Liver (tissue), 9 donors: ENCODE results near the gene RNASE13. TPM values are rescaled to one million over a fixed set of nuclear protein-coding genes. Genes with fewer than 3 reads are reported as not detected.

Experiments used
- DNase-seq: peaks from one replicate; pipeline ENCODE4 v3.0.0-alpha.2; 2017; ENCODE audit warnings: low spot score
- H3K27ac ChIP-seq, 2 donors: one replicate each; pipeline ENCODE4 v1.7.0; 2013; ENCODE audit warnings: inconsistent platforms in 2 of 2, low read length in 2 of 2, control low read depth in 1 of 2, low read depth in 1 of 2, mild to moderate bottlenecking in 1 of 2
- H3K27me3 ChIP-seq, 4 donors: one replicate each; pipeline versions ENCODE4 v1.6.1 to v1.7.0; 2013; ENCODE audit warnings: low read length in 3 of 4, inconsistent platforms in 1 of 4, mild to moderate bottlenecking in 1 of 4, moderate library complexity in 1 of 4; ENCODE audit not compliant: control insufficient read depth in 4 of 4, insufficient read depth in 4 of 4
- H3K36me3 ChIP-seq, 4 donors: one replicate each; pipeline versions ENCODE4 v1.6.1 to v1.7.0; 2013; ENCODE audit warnings: low read length in 3 of 4, mild to moderate bottlenecking in 3 of 4, low read depth in 1 of 4, moderate library complexity in 1 of 4; ENCODE audit not compliant: control insufficient read depth in 4 of 4, insufficient read depth in 3 of 4
- H3K4me1 ChIP-seq, 4 donors: one replicate each; pipeline versions ENCODE4 v1.6.1 to v1.7.0; 2013; ENCODE audit warnings: low read length in 3 of 4, mild to moderate bottlenecking in 3 of 4, moderate library complexity in 1 of 4; ENCODE audit not compliant: control insufficient read depth in 4 of 4, insufficient read depth in 4 of 4
- H3K4me3 ChIP-seq, 3 donors: one replicate each; pipeline versions ENCODE4 v1.6.1 to v1.7.0; 2013; ENCODE audit warnings: low read length in 3 of 3, control low read depth in 1 of 3, low read depth in 1 of 3, mild to moderate bottlenecking in 1 of 3
- H3K9ac ChIP-seq, 2 donors: one replicate each; pipeline ENCODE4 v1.7.0; 2013; ENCODE audit warnings: low read length in 2 of 2, mild to moderate bottlenecking in 2 of 2, moderate library complexity in 2 of 2, control low read depth in 1 of 2, low read depth in 1 of 2
- H3K9me3 ChIP-seq, 4 donors: one replicate each; pipeline versions ENCODE4 v1.6.1 to v1.7.0; 2013; ENCODE audit warnings: low read length in 3 of 4; ENCODE audit not compliant: control insufficient read depth in 4 of 4
- CTCF ChIP-seq: fragments of 150-350 bp; IDR thresholded peaks from 2 replicates; pipeline ENCODE4 v1.5.1; 2017; ENCODE audit warnings: improper control_type of control experiment, low read depth, low read length; ENCODE audit not compliant: missing input control
- EGR1 ChIP-seq, 2 donors: IDR thresholded peaks; 2 replicates each; pipeline ENCODE4 v1.6.1; 2016 to 2018; ENCODE audit warnings: antibody characterized with exemption in 2 of 2, low read depth in 2 of 2
- FOXA1 ChIP-seq: IDR thresholded peaks from 2 replicates; pipeline ENCODE4 v1.6.1; 2016; ENCODE audit warnings: antibody characterized with exemption
- FOXA2 ChIP-seq: IDR thresholded peaks from 2 replicates; pipeline ENCODE4 v1.6.1; 2016; ENCODE audit warnings: antibody characterized with exemption
- GABPA ChIP-seq, 2 donors: IDR thresholded peaks in 1 of 2; conservative IDR thresholded peaks in 1 of 2; 2 replicates each; pipeline ENCODE4 v1.6.1; 2016; ENCODE audit warnings: antibody characterized with exemption in 2 of 2, mild to moderate bottlenecking in 1 of 2, moderate library complexity in 1 of 2
- HNF4A ChIP-seq, 2 donors: conservative IDR thresholded peaks; 2 replicates each; pipeline ENCODE4 v1.6.1; 2016; ENCODE audit warnings: antibody characterized with exemption in 2 of 2, mild to moderate bottlenecking in 2 of 2
- HNF4G ChIP-seq: IDR thresholded peaks from 2 replicates; pipeline ENCODE4 v1.6.1; 2016; ENCODE audit warnings: antibody characterized with exemption
- JUND ChIP-seq, 2 donors: IDR thresholded peaks; 2 replicates each; pipeline ENCODE4 v1.6.1; 2016; ENCODE audit warnings: antibody characterized with exemption in 2 of 2
- MAX ChIP-seq: IDR thresholded peaks from 2 replicates; pipeline ENCODE4 v1.6.1; 2016; ENCODE audit warnings: antibody characterized with exemption
- NR2F2 ChIP-seq: IDR thresholded peaks from 2 replicates; pipeline ENCODE4 v1.6.1; 2016; ENCODE audit warnings: antibody characterized with exemption
- RAD21 ChIP-seq, 2 donors: IDR thresholded peaks; 2 replicates each; pipeline ENCODE4 v1.6.1; 2016; ENCODE audit warnings: antibody characterized with exemption in 2 of 2, mild to moderate bottlenecking in 2 of 2
- RXRA ChIP-seq, 2 donors: IDR thresholded peaks; 2 replicates each; pipeline ENCODE4 v1.6.1; 2017 to 2018; ENCODE audit warnings: antibody characterized with exemption in 2 of 2, mild to moderate bottlenecking in 1 of 2
- SP1 ChIP-seq: IDR thresholded peaks from 2 replicates; pipeline ENCODE4 v1.6.1; 2018; ENCODE audit warnings: antibody characterized with exemption, mild to moderate bottlenecking
- TAF1 ChIP-seq: conservative IDR thresholded peaks from 2 replicates; pipeline ENCODE4 v1.6.1; 2016; ENCODE audit warnings: antibody characterized with exemption, mild to moderate bottlenecking
- YY1 ChIP-seq: IDR thresholded peaks from 2 replicates; pipeline ENCODE4 v1.6.1; 2016; ENCODE audit warnings: antibody characterized with exemption, mild to moderate bottlenecking
- ZBTB33 ChIP-seq: IDR thresholded peaks from 2 replicates; pipeline ENCODE4 v1.6.1; 2016; ENCODE audit warnings: antibody characterized with exemption
- WGBS: extraction: QIAGEN DNeasy Blood & Tissue Kit; methylation state at CpG from one replicate; pipeline ENCODE4 v1.1.7; 2013; 5-methylcytosine and 5-hydroxymethylcytosine counted together
- polyA plus RNA-seq, 2 donors: library from polyadenylated mRNA; stranded (reverse) in 1 of 2; unstranded in 1 of 2; fragments of 200-250 nt in 1 of 2; fragments of >200 nt in 1 of 2; fragmentation: Nextera tagmentation in 1 of 2; extraction: Ambion mirVana in 1 of 2; gene quantifications; one replicate each; pipeline versions ENCODE4 v1.2.1 to v1.2.3, GENCODE V29; 2013 to 2015
- total RNA-seq, 2 donors: library from RNA; depleted of rRNA; stranded (reverse); fragments of >200 nt; gene quantifications; one replicate each; pipeline ENCODE4 v1.2.3, GENCODE V29; 2014
- TF ChIP-seq, protein P1 (sequence below): IDR thresholded peaks from 2 replicates; pipeline ENCODE4 v1.6.1; 2016; ENCODE audit warnings: antibody characterized with exemption, mild to moderate bottlenecking
- TF ChIP-seq, protein P2 (sequence below): IDR thresholded peaks from 2 replicates; pipeline ENCODE4 v1.6.1; 2016; ENCODE audit warnings: antibody characterized with exemption
- donor health status: healthy.
- donor health status: healthy.
- donor health status: healthy.
- donor health status: healthy.
- donor health status: healthy.

RNASE13 gene
- total and polyA plus RNA-seq, 4 donors = 0.05 to 0.08 TPM; not detected in 2

- TF ChIP-seq, protein P1, sequence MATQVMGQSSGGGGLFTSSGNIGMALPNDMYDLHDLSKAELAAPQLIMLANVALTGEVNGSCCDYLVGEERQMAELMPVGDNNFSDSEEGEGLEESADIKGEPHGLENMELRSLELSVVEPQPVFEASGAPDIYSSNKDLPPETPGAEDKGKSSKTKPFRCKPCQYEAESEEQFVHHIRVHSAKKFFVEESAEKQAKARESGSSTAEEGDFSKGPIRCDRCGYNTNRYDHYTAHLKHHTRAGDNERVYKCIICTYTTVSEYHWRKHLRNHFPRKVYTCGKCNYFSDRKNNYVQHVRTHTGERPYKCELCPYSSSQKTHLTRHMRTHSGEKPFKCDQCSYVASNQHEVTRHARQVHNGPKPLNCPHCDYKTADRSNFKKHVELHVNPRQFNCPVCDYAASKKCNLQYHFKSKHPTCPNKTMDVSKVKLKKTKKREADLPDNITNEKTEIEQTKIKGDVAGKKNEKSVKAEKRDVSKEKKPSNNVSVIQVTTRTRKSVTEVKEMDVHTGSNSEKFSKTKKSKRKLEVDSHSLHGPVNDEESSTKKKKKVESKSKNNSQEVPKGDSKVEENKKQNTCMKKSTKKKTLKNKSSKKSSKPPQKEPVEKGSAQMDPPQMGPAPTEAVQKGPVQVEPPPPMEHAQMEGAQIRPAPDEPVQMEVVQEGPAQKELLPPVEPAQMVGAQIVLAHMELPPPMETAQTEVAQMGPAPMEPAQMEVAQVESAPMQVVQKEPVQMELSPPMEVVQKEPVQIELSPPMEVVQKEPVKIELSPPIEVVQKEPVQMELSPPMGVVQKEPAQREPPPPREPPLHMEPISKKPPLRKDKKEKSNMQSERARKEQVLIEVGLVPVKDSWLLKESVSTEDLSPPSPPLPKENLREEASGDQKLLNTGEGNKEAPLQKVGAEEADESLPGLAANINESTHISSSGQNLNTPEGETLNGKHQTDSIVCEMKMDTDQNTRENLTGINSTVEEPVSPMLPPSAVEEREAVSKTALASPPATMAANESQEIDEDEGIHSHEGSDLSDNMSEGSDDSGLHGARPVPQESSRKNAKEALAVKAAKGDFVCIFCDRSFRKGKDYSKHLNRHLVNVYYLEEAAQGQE = no peak
- TF ChIP-seq SP1 = peak; percentile 40
- no peak for DNase-seq
- peak overlapping the region; percentile 72 to 84 for H3K27ac ChIP-seq
- 31% methylated on average over 4 of the region's 4 CpGs for WGBS
- no peaks in the 10 kb centered on the region for H3K27me3 ChIP-seq
- H3K9me3 ChIP-seq = no peaks in the 10 kb centered on the region
- H3K36me3 ChIP-seq = no peaks in the 10 kb centered on the region
- H3K4me3 ChIP-seq = peak overlapping the region in 1 of 3 donors; percentile 28
- H3K4me1 ChIP-seq = peaks cover 18 to 52% (median 37%) of the 10 kb centered on the region in 4 donors
- peak overlapping the region in 1 of 2 donors; percentile 55 for H3K9ac ChIP-seq
These were observed 20.1 kb upstream of the RNASE13 start for GRCh38 chr14:21054768-21055145.

DNA sequence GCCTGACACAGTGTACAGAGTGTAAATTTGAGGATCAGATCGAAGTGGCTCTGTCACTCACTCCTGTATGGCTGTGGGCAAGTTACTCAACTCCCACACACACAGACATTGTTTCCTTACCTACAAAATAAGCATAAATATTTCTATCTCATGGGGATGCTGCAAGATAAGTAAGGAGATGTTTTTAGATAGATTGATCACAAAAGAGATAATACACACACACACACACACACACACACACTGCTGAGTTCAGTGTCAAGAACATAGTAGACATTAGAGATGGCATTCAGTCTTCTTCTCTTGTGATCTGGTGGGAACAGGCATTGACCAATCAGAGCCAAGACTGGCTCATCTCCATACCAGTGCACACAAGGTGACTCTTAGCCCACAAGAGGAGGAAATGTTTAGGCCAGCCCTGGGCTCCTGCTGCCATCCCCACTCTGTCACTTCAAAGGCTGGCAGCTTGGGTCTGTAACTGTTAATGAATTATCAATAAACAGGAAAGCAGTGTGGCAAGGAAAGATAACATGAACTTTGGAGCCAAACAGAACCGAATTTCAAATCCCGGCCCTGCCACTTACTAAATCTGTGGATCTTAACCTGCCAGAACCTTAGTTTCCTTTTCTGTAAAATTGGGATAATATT lies 19.6 kb upstream of the RNASE13 start:
- Histone ChIP-seq H3K4me1 (peaks cover 18 to 55% (median 37%) of the 10 kb centered on the region in 4 donors), H3K9me3 (no peaks in the 10 kb centered on the region), H3K4me3 (peak overlapping the region in 1 of 3 donors; percentile 28), H3K36me3 (no peaks in the 10 kb centered on the region), H3K27me3 (no peaks in the 10 kb centered on the region), H3K9ac (peak overlapping the region in 1 of 2 donors; percentile 55), H3K27ac (peak overlapping the region; percentile 72 to 84)
- 21% methylated on average over 3 of the region's 3 CpGs for WGBS
- no peak for DNase-seq
- TF ChIP-seq GABPA (IDR thresholded peaks at IDR 0.05 in 1 of 2, conservative IDR thresholded peaks at IDR 0.05 in 1 of 2) (peak in 1 of 2 donors; percentile 23), NR2F2 (no peak), MAX (peak; percentile 94), JUND (IDR thresholded peaks at IDR 0.05) (peak in 1 of 2 donors; percentile 73), SP1 (peak; percentile 99), FOXA2 (peak; percentile 74), HNF4A (conservative IDR thresholded peaks at IDR 0.05) (peak; percentile 90 to 95), RAD21 (IDR thresholded peaks at IDR 0.05) (peak; percentile 31 to 34), RXRA (IDR thresholded peaks at IDR 0.05) (peak; percentile 93 to 96), ZBTB33 (peak; percentile 66), TAF1 (no peak), HNF4G (peak; percentile 88), EGR1 (IDR thresholded peaks at IDR 0.05; ENCODE audit: low read depth in 2 of 2) (peak; percentile 17 to 87), FOXA1 (peak; percentile 51), YY1 (peak; percentile 74), CTCF (no peak)
- TF ChIP-seq, protein P2, sequence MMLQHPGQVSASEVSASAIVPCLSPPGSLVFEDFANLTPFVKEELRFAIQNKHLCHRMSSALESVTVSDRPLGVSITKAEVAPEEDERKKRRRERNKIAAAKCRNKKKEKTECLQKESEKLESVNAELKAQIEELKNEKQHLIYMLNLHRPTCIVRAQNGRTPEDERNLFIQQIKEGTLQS = peak; percentile 52
- TF ChIP-seq, protein P1 = peak; percentile 71
